Hair follicular keratinocyte (primary cell): Measurements from ENCODE around the gene MED12L. TPM values are rescaled to one million over a fixed set of nuclear protein-coding genes. Genes with fewer than 3 reads are reported as not detected.

Source experiments
- total RNA-seq: library from RNA; depleted of rRNA; stranded (reverse); fragments of >200 nt; gene quantifications from 2 replicates; pipeline ENCODE4 v1.2.3, GENCODE V29; 2015

The MED12L gene, protein sequence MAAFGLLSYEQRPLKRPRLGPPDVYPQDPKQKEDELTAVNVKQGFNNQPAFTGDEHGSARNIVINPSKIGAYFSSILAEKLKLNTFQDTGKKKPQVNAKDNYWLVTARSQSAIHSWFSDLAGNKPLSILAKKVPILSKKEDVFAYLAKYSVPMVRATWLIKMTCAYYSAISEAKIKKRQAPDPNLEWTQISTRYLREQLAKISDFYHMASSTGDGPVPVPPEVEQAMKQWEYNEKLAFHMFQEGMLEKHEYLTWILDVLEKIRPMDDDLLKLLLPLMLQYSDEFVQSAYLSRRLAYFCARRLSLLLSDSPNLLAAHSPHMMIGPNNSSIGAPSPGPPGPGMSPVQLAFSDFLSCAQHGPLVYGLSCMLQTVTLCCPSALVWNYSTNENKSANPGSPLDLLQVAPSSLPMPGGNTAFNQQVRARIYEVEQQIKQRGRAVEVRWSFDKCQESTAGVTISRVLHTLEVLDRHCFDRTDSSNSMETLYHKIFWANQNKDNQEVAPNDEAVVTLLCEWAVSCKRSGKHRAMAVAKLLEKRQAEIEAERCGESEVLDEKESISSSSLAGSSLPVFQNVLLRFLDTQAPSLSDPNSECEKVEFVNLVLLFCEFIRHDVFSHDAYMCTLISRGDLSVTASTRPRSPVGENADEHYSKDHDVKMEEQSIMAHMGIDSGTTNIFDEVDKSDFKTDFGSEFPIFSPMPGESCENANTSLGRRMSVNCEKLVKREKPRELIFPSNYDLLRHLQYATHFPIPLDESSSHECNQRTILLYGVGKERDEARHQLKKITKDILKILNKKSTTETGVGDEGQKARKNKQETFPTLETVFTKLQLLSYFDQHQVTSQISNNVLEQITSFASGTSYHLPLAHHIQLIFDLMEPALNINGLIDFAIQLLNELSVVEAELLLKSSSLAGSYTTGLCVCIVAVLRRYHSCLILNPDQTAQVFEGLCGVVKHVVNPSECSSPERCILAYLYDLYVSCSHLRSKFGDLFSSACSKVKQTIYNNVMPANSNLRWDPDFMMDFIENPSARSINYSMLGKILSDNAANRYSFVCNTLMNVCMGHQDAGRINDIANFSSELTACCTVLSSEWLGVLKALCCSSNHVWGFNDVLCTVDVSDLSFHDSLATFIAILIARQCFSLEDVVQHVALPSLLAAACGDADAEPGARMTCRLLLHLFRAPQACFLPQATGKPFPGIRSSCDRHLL (N-terminal part only)
- total RNA-seq: under 0.01 TPM in 1 of 2 replicates, not detected in the other

GRCh38 chr3:151085227-151085888 is at the start of gene MED12L:
TSS of gene MED12L (plus strand) at chr3:151085664. CDS start at chr3:151086927, 1,263 bp downstream.

DNA sequence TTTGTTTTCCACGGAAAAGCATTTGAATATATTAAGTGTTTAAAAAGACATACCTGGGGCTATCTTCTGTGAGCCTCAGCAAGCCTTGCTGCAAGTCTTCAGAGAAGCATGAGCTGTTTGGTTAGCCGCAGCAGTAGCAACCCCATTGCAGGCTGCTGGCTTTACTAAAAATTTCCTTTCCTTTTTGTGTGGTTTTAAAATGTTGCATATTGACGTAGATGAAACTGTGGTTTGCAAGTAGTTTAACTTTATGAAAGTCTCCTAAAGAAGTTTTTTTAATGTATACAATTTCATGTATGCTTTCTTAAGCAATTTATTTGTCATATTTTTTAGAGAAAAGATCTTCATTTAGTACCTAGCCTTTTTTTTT is 117.6 kb downstream of the MED12L start, which contains the start of gene GPR171:
Gene GPR171 (minus strand): TSS at position 166 of the 370 bp plus-strand sequence. CDS start 3,830 bp downstream, outside the sequence.

GRCh38 chr3:151278230-151278629 is 192.8 kb downstream of the MED12L start, which contains the start of gene P2RY14:
TSS of gene P2RY14 (minus strand) at chr3:151278542. CDS start at chr3:151214316, 64,226 bp downstream.

DNA sequence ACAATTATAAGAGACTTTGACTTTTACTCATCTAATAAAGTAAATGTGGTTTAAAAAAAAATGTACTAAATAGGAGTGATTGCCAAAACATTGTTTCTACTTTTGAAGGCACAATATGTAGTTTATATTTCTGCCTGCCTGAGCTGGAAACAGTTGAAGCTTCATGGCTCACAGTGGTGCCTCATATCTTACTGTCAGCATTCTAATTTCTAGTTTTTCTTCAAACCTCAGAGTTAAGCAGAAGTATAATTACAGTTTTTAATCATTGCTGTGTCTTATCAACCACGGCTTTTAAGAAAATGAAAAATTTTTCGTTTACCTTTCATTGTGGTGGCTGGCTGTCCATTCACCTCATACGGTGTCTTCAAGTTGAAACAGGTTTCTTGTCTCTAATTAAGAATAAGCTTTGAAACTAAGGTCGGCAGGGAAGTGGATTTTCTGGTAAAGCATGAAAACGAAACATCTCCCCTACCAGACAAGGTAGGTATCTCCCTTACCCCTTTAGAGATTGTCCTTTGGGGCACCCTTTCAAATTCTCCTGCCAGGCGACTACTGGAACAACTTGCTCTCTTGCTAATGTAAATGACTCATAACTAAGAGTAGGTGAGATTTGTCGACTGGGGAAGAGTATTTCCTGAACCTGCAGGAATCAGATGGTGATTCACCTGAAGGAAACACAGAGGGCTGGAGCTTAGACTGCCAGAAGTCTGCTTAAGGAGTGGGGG is 231.0 kb downstream of the MED12L start, which contains the start of gene GPR87:
Gene GPR87 (minus strand): TSS at position 554 of the 725 bp plus-strand sequence. CDS start 16,720 bp downstream, outside the sequence.

GRCh38 chr3:151329363-151329762 is 243.9 kb downstream of the MED12L start, which contains the start of gene P2RY13:
TSS of gene P2RY13 (minus strand) at chr3:151329549. CDS start at chr3:151329528, 21 bp downstream.

DNA sequence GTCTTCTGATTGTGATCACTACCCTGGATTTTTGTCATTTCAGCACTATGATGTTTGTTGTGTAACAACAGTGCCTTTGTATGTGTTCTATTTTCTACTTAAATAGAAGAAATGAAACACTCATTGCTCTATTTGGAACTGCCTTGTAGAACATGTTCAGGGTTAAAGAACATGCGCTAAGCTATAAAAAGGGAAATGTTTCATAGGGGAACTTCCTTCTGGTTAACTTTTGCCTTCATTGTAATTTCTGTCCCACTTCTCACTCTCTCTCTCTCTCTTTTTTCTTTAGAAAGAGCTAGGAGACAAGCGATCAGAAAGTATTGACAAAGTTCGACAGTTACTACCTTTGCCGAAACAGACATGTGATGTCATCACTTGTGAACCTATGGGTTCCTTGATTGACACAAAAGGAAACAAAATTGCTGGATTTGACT is 299.3 kb downstream of the MED12L start, which contains the start of gene P2RY12:
Gene P2RY12 (minus strand): TSS at position 13 of the 434 bp plus-strand sequence. CDS start 45,908 bp downstream, outside the sequence.

GRCh38 chr3:151460774-151461450 is 375.4 kb downstream of the MED12L start, which contains the start of gene IGSF10:
TSS of gene IGSF10 (minus strand) at chr3:151461061. CDS start at chr3:151458709, 2,352 bp downstream.

Other genes starting within 250 kb of the MED12L start
- not detected in 2 replicates for gene MINDY4B, start 180.2 kb upstream of the MED12L start, total RNA-seq
- gene CLRN1, start 112.9 kb upstream of the MED12L start, total RNA-seq: not detected in 2 replicates
- gene GPR171, start 117.6 kb downstream of the MED12L start, total RNA-seq: not detected in 2 replicates
- gene P2RY14, start 192.9 kb downstream of the MED12L start, total RNA-seq: not detected in 2 replicates
- 61.2 and 66.5 TPM in 2 replicates for gene GPR87, start 231.2 kb downstream of the MED12L start, total RNA-seq
- gene P2RY13, start 243.9 kb downstream of the MED12L start, total RNA-seq: not detected in 2 replicates